ENCODE data around the gene ARCN1. TPM values are rescaled to one million over a fixed set of nuclear protein-coding genes. Genes with fewer than 3 reads are reported as not detected.

The ARCN1 gene
- total RNA-seq, 2 donors from 2014 or later = 103 to 111 TPM

DNA sequence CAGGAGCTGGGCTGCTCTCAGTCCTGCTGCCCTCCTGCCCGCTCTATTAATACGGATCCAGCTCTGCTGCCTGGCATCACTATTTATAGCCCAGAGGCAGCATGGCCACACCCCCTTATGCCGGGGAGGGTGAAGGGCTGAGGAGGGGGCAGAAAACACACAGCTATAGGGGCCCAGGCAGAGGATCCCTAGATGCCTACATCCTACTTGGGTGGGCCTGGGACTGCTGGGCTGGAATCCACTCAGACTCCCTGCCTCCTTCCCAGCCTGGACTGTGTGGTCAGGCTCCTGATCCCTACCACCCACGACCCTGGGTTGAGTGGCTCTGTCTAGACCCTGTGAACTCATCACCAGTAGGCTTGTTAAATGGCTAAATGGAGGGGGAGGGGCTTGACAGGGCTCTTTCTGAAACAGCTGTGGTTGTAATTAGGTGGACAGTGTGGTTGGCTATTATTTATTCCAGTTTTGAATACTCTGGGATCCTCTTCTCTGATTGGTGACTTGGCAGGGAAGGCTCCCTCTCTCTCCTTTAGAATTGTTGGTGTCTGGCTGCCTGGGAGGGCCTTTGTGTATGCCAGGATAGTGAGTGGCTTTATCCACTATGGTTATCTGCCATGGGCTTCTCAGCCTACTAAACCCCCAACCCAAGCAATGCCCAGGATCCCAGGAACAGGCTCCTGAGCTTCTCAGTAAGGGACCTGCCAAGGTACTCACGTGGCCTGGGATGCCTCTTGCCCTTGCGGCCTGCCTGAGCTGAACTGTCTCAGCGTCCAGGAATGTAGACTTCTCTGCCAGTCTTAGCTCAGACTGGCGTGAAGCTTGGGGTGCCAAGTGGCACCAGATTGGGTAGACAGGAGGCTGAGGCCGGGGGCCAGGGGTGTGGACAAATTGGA, 50.4 kb downstream of the ARCN1 start:
- H3K27ac ChIP-seq = peak overlapping the region; percentile 87 to 93
- TF ChIP-seq, protein P1, sequence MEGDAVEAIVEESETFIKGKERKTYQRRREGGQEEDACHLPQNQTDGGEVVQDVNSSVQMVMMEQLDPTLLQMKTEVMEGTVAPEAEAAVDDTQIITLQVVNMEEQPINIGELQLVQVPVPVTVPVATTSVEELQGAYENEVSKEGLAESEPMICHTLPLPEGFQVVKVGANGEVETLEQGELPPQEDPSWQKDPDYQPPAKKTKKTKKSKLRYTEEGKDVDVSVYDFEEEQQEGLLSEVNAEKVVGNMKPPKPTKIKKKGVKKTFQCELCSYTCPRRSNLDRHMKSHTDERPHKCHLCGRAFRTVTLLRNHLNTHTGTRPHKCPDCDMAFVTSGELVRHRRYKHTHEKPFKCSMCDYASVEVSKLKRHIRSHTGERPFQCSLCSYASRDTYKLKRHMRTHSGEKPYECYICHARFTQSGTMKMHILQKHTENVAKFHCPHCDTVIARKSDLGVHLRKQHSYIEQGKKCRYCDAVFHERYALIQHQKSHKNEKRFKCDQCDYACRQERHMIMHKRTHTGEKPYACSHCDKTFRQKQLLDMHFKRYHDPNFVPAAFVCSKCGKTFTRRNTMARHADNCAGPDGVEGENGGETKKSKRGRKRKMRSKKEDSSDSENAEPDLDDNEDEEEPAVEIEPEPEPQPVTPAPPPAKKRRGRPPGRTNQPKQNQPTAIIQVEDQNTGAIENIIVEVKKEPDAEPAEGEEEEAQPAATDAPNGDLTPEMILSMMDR (IDR thresholded peaks at IDR 0.05) = no peak
- H3K36me3 ChIP-seq = peaks cover 40% of the 10 kb centered on the region
- DNase-seq (ENCODE audit: low spot score) = no peak
- no peaks in the 10 kb centered on the region for H3K27me3 ChIP-seq
- peak overlapping the region in 1 of 2 donors; percentile 53 for H3K4me3 ChIP-seq
- H3K4me1 ChIP-seq = peaks cover 0 to 75% of the 10 kb centered on the region in 2 donors
- no peaks in the 10 kb centered on the region for H3K9me3 ChIP-seq

DNA sequence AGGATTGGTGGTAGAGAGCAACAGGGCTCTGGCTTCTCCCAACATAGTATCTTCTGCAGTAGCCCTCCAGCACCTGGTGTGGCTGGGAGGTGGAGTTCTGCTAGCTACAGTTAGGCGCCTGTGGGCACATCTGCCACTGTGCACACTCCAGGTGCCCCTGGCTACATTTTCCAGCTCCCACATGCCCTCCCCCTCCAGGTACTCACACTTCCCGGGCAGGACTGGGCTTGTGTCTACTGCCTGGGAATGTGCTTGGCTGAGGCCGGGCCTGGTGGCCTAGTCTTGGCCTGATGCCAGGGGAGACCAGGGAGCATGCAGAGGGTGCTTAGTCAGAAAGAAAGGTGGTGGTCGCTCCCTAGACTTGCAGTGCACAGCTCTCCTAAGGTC, 51.1 kb downstream of the ARCN1 start:
- H3K4me3 ChIP-seq = no peak overlapping the region
- H3K4me1 ChIP-seq = peaks cover 0 to 75% of the 10 kb centered on the region in 2 donors
- TF ChIP-seq, protein P1 (IDR thresholded peaks at IDR 0.05) = no peak
- H3K9me3 ChIP-seq = no peaks in the 10 kb centered on the region
- H3K27me3 ChIP-seq = no peaks in the 10 kb centered on the region
- no peak for DNase-seq (ENCODE audit: low spot score)
- peaks cover 42% of the 10 kb centered on the region for H3K36me3 ChIP-seq
- peak overlapping the region; percentile 87 to 93 for H3K27ac ChIP-seq

DNA sequence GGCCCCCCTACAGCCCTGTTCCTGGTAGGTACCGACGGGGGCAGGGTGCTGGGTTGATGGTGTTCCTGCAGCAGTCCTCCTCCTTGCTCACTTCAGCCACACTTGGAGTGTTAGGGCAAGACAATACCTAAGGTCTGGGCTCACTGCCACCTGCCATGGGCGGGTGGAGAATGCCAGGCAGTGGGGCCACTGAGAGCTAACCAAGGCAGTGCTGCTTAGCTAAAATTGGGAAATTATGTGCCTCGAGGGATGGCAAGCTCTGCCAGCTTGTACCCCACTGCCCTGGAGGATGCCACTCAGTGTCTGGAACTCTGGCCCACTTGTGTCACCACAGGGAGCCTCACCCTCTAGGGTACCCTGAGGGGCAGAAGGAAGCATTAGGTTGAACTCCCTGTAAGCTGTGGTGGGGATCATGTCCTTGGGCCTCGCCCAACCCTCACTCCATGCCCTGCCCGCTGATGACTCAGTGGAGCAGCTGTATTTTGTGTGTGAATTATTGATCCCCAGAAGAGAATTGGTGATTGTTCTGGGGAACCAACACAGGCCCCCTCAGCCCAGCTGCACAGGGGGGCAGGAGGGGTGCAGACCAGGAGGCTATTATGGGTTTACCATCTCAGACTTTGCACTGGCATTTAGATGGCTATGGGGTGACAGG, 53.0 kb downstream of the ARCN1 start:
- Histone ChIP-seq H3K27me3 (no peaks in the 10 kb centered on the region), H3K4me1 (peaks cover 0 to 77% of the 10 kb centered on the region in 2 donors), H3K27ac (peak overlapping the region in 1 of 2 donors; percentile 32), H3K9me3 (no peaks in the 10 kb centered on the region), H3K36me3 (peaks cover 55% of the 10 kb centered on the region), H3K4me3 (no peak overlapping the region)
- TF ChIP-seq, protein P1 (IDR thresholded peaks at IDR 0.05) = no peak
- no peak for DNase-seq (ENCODE audit: low spot score)

DNA sequence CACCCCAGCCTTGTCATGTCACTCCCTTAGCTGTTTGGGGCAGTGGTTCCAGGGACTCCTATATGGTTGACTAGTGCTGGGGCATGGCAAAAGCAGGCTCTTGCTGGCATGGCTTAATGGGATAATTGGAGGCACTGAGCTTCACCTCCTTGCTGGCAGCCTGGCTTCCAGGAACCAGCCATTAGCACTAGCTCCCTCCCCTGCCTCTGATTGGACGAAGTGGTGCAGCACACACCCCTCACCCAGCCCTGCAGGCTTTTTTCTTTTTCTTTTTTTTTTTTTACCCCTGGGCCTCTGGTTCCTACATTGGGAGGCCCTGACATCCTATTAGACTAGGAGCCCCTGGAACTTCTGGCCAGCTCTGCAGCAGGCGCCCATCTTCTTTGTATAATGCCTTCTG, 53.8 kb downstream of the ARCN1 start:
- DNase-seq (ENCODE audit: low spot score) = no peak
- H3K9me3 ChIP-seq = no peaks in the 10 kb centered on the region
- H3K27me3 ChIP-seq = no peaks in the 10 kb centered on the region
- no peak overlapping the region for H3K27ac ChIP-seq
- H3K4me1 ChIP-seq = peaks cover 0 to 76% of the 10 kb centered on the region in 2 donors
- no peak overlapping the region for H3K4me3 ChIP-seq
- TF ChIP-seq, protein P1 (IDR thresholded peaks at IDR 0.05) = no peak
- peaks cover 59% of the 10 kb centered on the region for H3K36me3 ChIP-seq

DNA sequence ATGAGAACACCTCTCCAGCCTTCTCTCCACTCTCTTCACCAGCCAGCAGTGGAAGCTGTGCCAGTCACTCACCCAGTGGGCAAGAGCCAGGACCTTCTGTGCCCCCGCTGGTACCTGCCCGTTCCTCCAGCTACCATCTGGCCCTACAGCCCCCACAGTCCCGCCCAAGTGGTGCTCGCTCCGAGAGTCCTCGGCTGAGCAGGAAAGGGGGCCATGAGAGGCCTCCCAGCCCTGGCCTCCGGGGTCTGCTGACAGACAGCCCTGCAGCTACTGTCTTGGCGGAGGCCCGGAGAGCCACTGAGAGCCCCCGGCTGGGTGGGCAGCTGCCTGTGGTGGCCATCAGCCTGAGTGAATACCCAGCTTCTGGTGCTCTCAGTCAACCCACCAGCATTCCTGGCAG, 55.4 kb downstream of the ARCN1 start:
- Histone ChIP-seq H3K4me1 (peaks cover 0 to 76% of the 10 kb centered on the region in 2 donors), H3K4me3 (no peak overlapping the region), H3K36me3 (peaks cover 75% of the 10 kb centered on the region), H3K27ac (peak overlapping the region; percentile 68 to 86), H3K27me3 (no peaks in the 10 kb centered on the region), H3K9me3 (no peaks in the 10 kb centered on the region)
- DNase-seq (ENCODE audit: low spot score) = no peak
- TF ChIP-seq, protein P1 (IDR thresholded peaks at IDR 0.05) = no peak

Measured in right atrium auricular region (tissue), 2 donors.